CD4-positive, alpha-beta T cell treated with Interleukin-15 for 1 hour (primary cell): ENCODE data around the gene RAD54L.
"Not testable (repeated sequence)": the region's sequence is repeated elsewhere in the genome, so short reads cannot be mapped to it uniquely, and the experiment has no call there.

Experiments
- DNase-seq: peaks from one replicate; pipeline ENCODE4 v3.0.0-alpha.2; 2020

RAD54L gene

DNA sequence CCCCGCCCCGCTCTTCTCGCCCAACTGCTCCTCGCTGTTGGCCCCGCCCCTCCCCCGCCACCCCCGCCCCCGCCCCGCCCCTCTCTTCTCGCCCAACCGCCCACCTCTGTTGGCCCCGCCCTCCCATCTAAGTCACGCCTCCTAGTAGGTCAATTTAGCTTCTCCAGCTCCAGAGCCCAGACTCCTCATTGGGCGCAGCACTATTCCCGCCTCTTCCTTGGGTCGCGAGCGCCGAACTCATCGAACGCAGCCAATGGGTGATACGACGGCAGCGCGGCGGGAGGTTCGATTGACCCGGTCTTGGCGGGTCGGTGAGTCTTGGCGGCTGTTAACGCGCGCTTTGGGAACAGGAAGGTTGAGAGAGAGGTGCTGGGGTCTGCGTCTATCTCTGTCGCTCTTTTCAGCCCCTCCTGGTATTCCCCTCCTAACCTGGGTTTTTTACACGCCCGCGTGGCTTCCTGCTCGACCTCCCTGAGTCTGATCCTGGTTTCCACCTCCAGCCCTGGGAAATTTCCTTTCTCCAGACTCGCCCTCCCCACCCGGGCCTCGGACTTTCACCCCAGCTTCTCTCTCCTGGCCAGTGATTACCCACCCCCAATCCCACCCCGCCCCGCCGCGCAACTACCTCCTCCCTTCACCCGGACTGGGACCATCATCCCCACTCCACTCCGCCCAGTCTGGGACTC is at the start of gene RAD54L:
Gene RAD54L, plus strand, starts transcription at position 328 of the 686 bp plus-strand sequence. CDS start 643 bp downstream, outside the sequence.
- peak; percentile 97 for DNase-seq

DNA sequence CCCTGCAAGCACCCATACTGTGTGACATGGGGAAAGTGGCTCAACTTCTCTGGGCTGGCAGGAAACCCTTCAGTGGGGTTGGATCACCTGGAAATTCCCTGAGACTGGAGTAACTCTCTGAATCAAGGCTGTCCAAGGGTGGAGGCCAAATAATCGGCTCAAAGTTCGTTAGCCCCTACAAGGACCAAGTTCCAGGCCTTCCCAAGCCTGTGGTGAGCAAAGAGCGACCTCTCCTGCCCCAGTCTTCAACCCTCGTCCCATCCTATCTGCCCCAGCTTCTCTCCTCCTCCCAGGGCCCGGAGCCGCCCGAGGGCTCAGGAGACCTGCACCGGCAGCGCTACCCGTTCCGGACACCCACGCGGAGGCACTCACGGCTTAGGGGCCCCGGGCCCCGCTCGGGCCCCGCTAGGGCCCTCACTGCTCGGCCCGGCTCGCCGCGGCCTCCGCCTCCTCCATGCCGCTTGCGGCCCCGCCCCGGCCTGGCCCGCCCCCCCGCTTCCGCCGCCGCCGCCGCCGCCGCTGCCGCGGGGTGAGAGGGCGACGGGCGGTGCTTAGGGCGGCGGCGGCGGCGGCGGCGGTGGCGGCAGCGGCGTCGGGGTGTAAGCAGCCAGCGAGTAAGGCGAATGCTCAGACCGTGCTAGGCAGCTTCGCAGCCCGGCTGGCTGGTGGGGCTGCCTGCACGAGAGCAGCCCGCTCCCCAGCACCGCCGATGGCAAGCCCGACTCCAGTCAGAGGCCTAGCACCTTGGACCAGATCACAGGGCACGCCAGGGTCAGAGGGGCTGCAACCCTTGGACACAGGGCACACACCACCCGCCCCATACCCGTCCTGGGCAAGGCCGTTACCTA is 49.4 kb upstream of the RAD54L start, which contains the start of gene POMGNT1:
Gene POMGNT1, minus strand, starts transcription at position 471 of the 848 bp plus-strand sequence. CDS start 613 bp downstream, outside the sequence.
- peak; percentile 72 for DNase-seq

DNA sequence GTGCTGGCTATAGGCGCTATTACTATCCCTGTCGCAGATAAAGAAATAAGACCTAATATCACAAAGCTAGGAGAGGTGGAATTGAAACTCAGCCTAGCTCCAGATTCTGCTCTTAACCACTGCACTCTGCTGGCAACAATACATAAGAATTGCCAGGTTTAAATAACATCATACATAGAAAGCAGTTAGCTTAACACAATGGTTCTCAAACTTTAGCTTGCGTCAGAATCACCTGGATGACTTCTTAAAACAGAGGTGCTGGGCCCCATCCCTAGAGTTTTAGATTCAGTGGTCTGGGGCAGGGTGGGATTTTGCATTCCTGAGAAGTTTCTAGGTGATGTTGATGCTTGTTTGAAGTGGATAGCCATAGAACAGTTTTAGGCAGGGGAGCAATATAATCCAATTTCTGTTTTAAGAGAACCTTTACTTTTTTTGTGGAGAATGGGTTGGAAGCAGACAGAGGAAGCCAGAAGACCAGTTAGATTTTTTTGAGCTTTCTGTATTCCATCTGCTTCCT is 48.3 kb upstream of the RAD54L start:
- no peak for DNase-seq

DNA sequence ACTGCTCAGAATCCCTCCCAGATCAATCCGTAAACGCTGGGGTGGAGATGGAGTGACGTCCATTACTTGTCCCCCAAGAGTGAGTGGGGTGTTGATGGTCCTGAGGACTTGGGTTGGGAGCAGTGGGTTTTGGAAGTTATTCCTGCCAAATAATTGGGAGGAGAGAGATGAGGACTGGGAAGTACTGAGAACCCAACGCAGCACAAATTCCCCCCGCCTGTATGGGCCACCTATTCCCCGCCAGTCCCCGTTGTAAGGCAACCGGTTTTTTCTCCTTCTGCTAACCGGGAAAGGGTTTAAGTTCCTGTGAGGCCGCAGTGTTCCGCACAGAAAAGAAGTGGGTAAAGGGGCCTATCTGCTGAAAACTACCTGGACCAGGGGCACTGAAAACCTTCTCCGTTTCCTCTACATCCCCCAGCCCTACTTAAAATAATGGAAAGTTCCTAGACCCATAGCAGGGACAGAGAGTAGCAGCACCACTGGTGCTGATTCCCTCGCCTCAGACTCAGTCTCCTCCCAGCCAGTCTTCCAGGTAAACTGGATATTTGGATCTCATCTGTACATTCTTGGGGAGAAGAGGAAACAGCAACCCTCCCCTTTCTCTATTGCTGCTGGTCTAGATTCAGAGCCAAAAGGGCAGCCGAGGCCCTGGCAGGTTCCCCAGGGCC is 43.7 kb upstream of the RAD54L start:
- no peak for DNase-seq

DNA sequence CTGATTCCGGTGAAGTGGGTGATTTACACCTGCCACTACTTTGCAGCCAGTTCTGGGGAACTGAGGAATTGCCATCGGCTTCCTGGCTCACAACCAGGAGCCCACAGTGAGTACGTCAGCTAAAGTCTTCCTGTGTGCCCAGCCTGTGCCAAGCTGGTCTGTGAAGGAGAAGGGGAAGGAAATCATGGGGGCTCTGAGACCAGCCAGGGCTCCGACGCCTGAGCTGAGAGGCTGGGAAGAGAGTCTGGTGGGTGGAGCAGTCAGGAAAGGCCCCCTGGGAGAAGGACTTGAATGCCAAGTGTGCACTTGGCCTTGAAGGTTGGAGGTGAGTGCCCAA is 43.2 kb upstream of the RAD54L start:
- DNase-seq, result no peak

DNA sequence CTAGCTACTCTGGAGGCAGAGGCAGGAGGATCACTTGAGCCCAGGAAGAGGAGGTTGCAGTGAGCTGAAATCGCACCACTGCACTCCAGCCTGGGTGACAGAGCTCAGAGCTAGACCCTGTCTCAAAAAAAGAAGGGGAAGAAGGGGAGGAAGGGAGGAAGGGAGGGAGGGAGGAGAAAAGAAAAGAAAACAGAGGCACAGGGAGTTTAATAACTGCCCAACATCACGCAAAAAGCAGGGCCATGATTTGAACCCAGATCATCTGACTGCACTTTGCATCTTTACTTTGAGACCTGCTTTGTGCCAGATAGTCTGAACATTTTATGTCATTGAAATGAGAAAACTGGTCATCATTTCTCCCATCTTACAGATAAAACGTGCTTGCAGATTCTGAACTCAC is 42.4 kb upstream of the RAD54L start:
- DNase-seq, result no peak

DNA sequence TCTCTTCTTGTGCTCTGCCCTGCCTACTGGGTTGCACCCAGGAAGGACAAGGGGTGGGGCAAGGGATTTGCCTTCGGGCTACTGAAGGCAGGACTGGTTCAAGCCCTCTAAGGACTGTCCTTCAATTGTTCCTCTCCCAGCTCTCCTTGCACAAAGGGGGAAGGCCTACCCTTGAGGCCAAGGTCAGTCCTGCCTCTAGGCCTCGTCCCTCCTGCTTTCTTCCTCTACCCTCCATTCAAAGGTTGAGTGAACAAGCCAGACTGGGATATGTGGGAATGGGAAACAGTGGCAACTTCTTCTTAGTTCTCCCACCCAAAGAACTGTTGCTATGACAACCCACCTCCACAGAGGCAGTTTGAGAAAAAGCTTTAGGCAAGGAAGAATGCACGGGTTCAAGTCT is 41.8 kb upstream of the RAD54L start:
- no peak for DNase-seq

DNA sequence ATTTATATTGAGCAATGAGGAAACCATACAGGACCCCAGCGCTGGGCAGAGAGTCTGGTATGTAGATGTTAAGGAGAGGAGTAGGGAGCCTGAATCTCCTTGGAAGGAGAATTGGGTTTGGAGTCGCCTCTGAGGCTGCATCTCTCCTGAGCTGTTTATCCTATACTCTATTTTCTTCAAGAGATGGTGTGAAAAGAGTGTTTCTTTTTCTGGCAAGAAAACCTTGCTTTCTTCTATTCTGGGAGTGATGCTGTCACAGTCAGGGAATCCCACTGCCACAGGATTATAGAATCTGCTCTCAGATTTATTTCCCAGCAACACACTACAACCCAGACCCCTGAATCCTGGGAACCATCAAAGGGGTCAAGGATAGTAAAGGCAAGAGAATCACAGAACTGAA is 41.2 kb upstream of the RAD54L start:
- DNase-seq, result no peak

DNA sequence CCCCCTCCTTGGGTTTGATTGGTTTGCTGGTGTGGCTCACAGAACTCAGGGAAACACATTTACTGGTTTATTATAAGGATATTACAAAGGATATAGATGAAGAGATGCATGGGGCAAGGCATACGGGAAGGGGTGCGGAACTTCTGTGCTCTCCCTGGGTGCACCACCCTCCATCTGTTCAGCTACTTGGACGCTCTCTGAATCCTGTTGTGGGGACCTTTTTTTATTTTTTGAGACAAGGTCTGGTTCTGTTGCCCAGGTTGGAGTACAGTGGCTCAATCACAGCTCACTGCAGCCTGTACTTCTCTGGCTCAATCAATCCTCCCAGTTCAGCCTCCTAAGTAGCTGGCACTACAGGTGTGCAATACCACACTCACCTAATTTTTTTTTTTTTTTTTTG is 37.0 kb upstream of the RAD54L start:
- no peak for DNase-seq

DNA sequence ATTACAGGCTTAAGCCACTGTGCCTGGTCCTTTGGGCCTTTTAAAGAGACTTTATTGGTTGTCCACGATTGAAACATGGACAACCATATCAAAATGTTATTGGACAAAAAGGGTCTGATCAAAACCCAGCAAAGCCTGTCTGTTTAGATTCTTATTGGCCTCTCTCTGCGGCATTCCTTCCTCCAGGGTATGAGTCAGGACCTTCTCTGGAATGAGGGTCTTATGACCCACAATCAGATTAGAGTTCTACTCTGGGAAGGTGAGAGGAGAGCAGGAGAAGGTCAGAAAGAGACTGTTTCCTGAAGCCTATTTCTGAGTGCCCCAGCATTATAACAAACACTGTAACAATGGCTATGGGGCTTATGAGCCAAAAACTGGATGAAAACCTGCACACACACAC is 36.5 kb upstream of the RAD54L start:
- no peak for DNase-seq

DNA sequence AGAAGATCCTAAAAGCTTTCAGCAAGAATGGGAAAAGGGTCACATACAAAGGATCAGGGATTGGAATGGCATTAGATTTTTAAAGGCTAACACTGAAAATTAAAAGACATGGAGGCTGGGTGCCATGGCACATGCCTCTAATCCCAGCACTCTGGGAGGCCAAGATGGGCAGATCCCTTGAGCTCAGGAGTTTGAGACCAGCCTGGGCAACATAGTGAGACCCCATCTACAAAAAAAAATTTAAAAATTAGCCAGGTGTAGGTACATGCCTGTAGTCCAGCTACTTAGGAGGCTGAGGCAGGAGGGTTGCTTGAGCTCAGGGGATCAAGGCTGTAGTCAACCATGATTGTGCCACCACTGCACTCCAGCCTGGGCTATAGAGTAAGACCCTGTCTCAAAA is 32.1 kb upstream of the RAD54L start:
- DNase-seq, result no peak

DNA sequence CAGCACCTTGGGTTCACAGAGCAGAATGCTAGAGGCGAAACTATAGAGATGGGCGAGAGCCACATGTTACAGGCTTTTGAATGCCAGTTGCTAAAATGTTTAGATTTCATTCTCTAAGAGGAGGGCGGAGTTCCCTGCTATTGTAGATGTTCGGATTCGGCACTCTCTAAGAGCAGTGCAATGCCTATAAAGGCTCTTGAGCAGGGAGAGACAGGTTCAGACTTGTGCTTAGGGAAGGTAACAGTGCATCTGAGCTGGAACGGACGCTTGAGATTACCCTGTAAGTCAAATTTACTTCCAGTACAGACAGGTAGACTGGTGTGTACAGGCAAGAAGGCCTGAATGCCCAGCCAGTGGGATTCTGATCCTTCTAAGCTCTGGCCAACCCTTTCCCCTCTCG is 29.1 kb upstream of the RAD54L start:
- no peak for DNase-seq

DNA sequence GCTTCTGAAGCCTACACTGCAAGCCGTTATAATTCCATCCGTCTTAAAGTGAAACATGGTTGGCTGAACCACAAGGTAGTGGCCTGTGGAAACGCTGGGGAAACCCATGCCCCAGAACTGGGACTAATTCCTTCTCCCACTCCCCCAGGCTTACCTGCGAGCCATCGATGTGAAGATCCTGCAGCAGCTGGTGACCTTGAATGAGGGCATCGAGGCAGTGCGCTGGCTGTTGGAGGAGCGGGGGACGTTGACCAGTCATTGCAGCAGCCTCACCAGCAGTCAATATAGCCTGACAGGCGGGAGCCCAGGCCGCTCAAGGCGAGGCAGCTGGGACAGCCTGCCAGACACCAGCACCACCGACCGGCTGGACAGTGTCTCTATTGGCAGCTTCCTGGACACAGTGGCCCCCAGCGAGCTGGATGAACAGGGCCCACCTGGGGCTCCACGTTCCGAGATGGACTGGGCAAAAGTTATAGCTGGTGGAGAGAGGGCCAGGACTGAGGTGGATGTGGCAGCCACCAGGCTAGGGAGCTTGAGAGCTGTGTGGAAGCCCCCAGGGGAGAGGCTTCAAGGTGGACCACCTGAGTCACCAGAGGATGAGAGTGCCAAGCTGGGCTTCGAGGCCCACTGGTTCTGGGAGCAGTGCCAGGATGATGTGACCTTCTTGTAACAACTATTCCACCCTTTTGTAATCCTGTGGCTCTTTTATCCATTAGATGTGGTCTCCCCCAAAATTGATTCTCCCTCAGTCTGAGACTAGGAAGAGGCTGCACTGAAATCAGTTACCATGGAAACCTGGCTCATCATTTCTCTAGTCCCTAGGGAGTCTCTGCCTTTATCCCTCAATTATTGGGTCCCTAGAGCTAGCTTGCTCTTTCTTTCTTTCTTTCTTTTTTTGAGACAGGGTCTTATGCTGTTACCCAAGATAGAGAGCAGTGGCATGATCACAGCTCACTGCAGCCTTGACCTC is 27.7 kb upstream of the RAD54L start:
- no peak for DNase-seq

DNA sequence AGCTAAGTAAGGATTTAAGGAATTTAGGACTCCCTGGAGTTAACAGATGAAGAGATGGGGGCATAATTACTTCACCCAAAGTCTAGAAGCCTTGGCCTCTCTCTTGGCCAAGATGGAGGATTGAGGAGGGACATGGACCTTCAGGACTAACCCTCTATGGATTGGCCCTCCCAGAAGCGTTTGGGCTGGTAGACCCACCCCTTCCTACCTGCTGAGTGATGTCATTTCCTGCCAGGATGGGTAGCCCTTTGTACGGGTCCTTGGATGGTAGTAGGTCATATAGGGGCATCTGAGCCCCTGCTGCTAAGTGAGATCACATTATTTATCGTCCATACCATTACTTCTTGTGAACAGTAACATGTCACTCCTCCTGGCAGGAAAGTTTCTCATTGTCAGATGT is 26.8 kb upstream of the RAD54L start:
- DNase-seq, result no peak

DNA sequence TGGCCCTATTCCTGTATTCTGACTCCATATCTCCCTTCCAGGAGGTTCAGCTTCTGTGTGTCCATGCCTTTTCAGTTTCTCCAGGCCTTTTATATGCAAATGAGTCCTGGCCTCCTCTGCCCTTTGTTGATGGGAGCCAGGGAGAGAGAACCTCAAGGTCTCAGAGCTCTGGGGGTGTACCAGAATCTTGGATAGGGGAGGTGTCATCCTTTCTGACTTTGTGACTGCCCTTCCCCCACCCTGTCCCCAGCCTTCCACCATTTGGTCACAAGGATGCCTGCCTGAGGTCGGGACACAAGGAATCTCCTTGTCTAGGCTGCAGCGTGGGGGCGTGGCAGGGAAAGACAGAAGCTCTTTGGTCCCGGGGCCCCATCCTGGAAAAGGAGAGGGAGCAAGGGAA is 25.8 kb upstream of the RAD54L start:
- no peak for DNase-seq

DNA sequence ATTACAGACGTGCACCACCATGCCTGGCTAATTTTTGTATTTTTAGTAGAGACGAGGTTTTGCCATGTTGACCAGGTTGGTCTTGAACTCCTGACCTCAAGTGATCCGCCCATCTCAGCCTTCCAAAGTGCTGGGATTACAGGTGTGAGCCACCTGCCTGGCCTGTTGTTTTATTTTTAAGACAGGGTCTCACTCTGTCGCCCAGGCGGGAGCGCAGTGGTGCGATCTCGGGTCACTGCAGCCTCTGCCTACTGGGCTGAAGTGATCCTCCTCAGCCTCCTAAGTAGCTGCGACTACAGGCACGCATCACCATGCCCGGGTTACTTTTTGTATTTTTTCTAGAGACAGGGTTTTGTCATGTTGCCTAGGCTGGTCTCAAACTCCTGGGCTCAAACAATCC is 24.5 kb upstream of the RAD54L start:
- DNase-seq, result not testable (repeated sequence)

DNA sequence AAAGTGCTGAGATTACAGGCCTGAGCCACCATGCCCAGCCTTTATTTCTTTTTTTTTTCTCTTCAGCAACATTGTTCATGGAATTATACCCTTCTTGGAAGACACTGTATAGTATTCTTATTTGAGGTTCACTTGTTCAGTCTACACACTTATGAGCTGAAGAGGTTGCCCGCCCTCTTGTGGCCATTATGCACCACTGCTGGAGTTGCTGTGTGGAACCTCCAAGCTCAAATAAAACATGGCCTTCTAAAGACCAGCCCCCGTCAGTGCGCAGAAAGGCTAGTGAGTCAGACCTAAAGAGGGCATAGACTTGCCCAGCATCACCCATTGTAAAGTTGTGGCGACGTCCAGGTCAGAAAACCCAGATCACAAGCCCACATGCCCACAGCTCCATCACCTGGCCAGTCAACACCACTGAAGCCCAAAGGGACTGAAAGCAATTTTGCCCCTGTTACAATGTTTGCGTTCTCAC is 24.1 kb upstream of the RAD54L start:
- DNase-seq, result peak; percentile 60

DNA sequence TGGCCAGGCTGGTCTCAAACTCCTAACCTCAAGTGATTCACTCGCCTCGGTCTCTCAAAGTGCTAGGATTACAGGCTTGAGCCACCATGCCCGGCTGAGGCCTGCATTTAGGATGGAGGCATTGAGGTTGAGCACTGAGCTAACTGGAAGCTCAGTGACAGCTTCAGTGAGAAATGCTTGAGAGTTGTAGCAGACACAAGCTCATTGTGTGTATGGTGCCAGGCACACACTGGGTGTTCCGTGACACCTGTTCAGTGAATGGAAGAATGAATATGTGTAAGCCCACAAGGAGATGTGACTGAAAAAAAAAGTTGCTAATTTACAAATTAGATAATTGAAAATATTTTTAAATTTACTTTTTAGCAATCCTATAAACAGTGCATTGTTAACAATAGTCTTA is 22.6 kb upstream of the RAD54L start:
- DNase-seq, result no peak

DNA sequence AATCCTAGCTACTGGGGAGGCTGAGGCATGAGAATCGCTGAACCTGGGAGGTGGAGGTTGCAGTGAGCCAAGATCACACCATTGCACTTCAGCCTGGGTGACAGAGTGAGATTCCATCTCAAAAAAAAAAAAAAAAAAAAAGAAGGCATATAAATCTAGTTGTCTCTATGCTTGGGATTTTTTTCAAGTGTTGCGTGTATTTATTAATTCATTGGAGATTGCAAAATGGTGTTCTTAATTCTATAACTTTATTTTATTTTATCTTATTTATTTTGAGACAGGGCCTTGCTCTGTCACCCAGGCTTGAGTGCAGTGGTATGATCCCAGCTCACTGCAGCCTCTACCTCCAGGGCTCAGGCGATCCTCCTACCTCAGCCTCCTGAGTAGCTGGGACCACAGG is 16.3 kb upstream of the RAD54L start:
- DNase-seq, result not testable (repeated sequence)

DNA sequence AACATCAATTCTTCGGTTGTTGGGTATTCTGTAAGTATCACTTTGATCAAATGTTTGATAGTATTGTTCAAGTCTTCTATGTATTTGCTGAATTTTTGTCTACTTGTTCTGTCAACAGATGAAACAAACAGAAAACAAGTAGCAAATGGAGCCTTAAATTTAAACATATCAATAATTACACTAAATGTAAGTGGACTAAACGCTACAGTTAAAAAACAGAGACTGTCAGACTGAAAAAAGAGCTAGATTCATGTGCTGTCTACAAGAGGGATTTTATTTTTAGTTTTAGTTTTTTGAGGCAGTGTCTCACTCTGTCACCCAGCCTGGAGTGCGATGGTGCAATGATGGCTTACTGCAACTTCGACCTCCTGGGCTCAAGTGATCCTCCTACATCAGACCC is 10.7 kb upstream of the RAD54L start:
- no peak for DNase-seq

DNA sequence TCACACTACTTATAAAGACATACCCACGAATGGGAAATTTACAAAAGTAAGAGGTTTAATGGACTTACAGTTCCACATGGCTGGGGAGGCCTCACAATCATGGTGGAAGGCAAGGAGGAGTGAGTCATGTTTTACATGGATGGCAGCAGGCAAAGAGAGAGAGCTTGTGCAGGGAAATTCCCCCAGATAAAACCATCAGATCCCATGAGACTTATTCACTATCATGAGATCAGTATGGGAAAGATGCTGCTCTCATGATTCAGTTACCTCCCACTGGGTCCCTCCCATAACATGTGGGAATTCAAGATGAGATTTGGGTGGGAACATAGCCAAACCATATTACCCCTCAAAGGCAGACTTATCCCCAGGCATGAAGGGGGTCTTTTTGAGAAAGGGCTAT is 8.7 kb upstream of the RAD54L start:
- not testable (repeated sequence) for DNase-seq

DNA sequence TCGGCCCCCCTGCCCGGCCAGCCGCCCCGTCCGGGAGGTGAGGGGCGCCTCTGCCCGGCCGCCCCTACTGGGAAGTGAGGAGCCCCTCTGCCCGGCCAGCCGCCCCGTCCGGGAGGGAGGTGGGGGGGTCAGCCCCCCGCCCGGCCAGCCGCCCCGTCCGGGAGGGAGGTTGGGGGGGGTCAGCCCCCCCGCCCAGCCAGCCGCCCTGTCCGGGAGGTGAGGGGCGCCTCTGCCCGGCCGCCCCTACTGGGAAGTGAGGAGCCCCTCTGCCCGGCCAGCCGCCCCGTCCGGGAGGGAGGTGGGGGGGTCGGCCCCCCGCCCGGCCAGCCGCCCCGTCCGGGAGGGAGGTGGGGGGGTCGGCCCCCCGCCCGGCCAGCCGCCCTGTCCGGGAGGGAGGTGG is 5.8 kb upstream of the RAD54L start:
- DNase-seq, result not testable (repeated sequence)
